GM19452 (cell line): ENCODE measurements around the gene POLR2C.
"Not testable (repeated sequence)": the region's sequence is repeated elsewhere in the genome, so short reads cannot be mapped to it uniquely, and the experiment has no call there.

Experiments used
- ATAC-seq: cut with Tn5 transposase; IDR thresholded peaks from one replicate; pipeline ENCODE4 v1.9.1; 2021; ENCODE audit not compliant: unreplicated experiment

Gene POLR2C

DNA sequence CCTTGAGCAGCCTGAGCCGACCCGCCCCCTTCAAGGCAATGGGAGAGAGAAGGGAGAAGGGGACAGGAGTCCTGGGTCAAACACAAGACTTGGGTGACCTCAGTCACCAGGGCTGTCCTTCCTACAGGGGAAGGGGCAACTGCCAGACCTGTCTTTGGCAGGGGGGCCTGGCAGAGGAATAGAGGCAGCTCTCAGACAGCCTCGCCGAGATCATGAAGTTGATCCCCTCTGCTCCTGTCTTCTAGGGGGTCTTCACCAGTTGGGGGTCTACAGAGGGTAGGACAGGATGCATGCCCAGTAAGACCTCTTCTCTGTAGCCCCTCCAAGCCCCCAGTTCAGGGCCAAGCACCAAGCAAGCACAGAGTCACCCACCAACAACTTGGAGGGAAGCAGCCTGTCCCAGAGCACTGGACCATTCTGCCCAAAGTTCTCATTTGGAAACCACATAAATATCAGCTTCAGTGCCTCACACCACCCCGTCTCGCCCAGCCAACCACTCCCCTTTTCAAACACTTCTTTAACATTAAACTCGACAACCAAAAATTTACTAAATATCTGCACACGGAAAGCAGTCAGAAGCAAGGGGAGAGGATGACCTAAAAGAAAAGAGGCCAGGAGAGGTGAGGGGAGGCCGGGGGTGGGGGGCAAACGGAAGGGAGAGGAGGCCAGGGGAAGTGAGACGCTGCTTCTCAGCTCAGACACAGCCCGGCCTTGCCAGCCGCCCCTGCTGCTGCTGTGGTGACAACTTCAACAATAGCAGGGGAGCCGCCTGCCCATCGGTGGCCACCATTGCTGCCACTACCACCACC, 16.1 kb downstream of the POLR2C start:
- ATAC-seq, result no peak

DNA sequence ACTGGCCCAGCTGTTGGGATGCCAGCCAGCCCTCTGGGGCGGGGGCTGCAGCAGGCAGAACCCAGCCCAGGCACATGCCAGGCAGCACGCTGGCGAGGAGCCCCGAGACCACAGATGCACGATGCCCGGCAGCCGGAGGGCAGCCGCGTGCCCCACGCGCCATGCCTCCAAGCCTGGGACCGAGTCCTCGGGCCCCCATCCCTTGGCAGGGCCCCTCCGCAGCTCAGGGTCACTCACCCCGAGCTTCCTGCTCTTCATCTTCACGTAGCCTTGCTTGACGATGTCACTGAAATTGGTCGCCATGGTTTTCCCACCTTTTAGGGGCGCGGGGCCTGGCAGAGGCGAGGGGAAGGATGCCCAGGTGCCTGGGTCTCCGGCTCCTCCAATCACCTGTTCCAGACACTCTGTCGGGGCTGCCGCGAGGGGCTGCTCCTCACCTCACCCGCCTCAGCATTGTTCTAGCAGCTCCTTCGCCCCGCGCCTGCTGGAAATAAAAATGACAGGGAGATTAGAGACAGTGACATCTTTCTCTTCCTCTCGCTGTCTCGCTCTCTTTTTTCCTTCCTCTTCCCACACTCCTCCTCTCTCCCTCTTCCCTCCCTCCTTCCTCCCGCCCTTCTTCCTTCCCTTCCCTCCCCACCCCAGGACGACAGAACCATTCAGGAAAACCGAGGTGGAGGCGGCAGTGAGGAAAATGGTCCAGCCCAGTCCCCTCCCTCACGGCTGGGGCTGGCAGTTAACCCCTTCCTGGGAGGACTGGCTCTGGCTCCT, 16.9 kb downstream of the POLR2C start:
- ATAC-seq, result no peak

DNA sequence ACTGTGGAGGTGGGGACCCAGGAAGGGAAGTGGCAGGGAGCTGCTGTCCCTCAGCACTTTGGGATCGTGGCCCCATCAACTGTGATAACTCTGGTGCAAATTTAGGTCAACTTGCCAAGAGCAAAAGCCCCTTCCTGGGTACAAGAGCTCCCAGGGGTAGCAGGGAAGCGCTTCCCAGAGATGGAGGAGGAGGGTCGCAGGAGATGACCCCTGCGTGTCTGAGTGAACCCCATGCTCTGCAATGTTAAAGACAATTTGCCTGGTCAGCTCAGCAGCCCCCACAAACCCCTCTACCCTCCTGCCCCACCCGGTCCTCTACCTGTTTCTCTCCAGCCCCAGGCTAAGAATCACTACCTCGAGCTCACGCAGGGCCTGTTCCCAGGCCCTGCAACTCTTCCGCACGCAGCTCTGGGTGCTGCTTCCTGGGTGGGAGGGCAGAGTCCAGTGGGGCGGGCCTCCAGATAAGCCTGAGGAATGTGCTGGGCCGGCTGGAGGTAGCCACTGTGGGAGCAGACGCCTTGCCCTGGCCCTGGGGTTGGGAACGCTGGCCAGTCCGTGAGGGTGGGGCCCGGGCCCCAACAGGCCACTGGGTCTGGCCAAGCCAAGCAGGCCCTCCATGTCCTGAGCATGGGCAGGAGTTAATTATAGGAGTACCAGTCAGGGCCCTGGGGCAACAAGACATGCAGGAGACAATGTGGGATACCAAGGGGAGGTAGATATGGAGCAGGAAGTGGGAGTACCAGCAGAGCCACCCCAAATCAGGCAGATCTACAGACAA, 17.7 kb downstream of the POLR2C start:
- no peak for ATAC-seq

DNA sequence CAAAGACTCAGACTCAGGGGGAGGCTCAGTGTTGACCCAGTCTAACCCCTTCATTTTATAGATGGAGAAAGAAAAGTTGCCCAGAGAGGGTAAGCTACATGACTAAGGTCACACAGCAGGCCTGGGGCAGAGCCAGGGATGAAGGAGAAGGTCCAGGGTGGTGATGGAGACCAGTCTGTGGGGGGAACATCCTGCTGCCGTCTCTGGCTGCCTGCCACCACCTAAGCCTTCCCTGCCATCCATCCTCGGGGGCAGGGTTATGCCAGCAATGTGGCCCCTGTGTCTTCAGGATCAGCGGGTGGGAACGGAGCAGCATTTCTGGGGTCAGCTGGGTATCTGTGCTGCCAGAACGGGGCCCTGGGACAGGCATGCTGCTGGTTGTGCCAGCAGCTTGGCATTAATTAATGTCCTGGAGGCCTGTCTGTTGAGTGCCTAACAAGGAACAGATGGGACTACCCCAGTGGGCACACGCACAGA, 18.3 kb downstream of the POLR2C start:
- ATAC-seq, result no peak

DNA sequence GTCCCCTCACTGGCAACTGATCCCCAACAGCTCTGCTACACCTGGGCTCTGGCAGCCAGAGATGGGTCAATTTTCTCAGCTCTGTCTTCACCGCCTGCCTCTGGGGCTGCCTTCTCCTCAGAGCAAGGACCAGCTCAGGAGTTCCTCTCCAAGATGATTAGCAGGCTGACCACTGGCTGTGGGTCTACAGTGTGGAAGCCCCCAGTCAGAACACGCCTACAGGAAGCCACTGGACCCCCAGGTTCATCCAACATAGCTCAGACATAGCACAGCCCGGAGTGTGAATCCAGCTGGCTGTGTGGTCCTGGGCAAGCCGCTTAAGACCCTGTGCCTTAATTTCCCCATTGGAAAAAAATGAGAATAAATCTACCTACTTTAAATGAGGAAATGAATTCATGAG, 18.9 kb downstream of the POLR2C start:
- ATAC-seq, result no peak

DNA sequence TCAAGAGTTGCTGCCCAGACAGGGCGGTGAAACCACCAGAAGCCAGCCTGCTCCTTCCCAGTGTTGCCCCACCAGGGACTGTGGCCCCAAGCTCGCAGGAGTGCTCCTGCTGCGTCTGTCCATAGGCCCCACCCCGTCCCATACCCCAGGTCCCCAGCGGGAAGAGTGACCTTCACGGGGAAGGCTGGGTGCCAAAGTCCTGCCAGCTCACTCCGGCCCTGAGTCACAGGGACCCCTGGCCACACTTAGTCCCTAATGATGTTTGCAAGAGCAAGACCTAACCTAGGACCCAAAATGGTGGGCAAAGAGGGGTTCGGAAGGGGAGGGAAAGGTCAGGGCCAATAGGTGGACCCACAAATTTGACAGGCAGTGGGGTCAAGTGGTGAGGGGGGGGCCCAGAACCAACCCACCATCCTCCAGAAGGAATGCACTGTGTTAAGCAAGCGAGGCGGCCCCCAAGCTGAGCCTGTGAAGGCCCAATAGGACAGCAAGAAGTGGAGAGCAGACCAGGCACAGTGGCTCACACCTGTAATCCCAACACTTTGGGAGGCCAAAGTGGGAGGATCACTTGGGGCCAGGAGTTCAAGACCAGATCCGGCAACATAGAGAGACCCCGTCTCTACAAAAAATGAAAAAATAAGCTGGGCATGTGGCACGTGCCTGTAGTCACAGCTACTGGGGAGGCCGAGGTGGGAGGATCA, 20.5 kb downstream of the POLR2C start:
- no peak for ATAC-seq

DNA sequence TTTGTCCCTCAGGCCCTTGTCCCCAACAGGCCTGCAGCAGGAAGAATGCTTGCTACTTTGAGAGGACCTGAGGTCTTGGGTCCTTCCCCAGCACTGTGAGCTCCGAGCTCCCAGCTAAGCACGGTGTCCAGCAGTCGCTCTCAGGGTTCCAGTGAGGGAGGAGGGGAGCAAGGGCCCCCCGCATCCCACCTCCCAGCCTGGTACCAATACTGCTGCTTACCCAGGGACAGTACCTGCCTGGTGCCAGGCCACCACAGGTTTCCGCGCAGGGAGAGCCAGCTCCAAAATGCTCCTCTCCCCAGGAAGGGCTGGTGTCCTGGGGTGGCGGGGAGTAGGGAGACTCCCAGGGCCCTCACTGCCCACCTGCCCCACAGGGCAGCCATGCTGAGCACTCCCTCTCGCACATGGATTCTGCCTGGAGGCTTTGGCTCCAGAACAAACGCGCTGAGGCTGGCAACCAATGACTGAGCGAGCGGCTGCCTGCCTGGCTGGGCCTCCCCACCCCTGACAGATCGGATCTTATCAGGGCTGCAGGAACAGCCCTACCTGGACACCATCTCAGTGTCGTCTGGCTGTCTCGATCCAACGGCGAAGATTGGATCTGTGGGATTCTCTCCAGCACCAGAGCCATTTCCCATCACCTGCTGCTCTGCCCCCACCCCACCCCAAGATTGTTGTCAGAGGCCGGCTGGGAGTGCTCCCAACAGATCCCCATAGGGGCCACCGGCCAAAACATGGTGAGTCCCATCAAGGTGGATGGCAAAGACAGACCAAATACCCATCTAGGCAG, 21.4 kb downstream of the POLR2C start:
- ATAC-seq, result no peak

DNA sequence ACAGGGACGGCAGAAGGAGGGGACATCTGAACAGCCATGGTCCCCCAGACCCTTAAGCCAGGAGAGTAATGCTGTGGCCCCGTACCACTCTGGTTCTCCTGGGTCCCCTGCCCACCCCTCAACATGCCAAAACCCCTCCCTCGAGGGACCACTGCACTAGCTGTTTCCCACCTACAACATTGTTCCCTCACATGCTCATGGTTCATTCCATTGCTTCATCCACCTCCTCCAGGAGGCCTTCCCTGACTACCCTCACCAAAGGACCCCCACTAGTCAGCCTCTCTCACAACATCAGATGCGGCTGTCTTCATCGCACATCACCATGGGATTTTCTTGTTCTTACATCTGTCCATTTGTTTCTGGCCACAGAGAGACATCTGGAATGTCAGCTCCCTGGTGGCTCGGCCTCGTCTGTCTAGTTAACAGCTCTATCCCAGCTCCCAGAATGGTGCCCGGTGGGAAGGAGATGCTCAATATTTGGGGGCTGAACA, 22.1 kb downstream of the POLR2C start:
- ATAC-seq, result no peak

DNA sequence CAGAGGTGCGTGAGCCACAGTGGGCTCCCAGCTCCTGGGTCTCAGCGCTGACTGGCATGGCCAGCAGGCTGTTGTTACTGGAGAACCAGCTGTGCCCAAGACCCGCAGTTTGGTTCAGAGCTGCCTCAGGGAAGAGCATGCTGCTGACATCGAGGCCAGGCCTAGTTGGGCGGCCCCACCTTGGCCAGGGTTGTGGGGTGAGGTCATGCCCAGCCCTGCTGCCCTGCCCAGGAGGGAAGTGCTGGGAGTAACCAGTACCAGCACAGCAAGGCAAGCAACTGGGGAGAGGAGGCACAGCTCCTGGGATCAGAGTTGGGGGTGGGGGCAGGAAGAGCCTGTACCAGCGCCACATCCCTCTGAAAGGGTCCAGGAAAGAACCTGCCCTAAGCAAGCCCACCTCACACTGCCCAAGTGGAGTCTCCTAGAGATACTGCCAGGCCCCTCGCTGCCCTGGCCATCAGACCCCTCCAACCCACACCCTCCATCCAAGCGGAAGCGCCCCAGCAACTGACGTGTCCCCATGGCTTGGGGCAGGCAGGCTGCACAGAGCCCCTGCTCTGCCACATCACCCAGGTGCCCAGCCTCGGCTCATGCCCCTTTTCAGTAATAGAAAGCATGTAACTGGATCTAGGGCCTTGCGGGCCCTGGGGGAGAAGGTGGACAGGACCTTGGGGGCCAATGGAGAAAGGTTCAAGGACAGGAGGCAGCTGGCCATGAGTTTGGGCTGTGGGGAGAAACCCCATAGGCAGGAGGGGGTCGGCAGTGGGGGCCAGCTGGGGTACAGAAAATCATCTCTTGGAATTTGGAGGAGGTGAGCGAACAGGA, 22.8 kb downstream of the POLR2C start:
- ATAC-seq, result no peak

DNA sequence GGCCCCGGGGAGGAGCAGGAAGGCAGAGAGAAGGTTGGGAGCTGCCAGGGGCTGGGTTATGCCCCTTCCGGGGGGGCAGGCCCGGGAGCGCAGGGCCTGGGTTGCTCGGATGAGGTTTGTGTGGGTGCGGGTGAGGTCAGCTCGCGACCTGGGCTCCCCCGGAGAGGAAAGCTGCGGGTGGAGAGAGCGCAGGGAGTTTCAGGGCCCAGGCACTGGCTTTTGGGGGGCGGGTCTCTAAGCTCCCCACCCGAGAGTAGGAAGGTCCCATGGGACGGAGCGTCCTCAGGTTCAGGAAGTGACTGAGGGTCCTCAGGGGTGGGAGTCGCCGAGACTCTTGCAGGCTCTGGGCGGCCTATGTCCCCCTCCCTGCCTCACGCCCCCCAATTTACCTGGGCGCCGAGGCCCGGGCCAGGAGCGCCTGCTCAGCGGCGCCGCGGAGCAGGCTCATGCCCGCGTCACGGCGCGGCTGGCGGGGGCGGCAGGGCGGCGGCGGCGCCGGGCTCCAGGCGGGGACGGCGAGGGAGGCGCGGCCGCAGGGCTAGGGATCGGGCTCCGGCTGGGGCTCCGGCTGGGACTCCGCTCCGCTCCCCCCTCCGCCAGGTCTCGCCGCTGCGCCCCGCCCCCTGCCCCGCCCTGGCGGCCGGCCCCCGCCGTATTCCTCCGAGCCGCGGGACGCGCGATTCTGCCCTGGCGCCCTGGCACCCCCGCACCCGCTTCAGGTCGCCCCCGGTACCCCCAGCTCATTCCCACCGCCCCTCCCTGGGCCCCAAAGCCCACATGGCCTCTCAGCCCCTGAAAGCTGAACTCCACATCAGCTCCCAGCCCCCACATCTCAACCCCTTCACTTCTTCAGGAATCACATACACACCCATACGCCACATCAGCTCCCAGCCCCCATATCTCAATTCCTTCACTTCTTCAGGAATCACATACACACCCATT, 23.7 kb downstream of the POLR2C start, which contains the start of gene DOK4:
TSS of gene DOK4 (minus strand) at position 578 of the 942 bp plus-strand sequence. CDS start 6,986 bp downstream, outside the sequence.
- ATAC-seq, result peak; percentile 80

DNA sequence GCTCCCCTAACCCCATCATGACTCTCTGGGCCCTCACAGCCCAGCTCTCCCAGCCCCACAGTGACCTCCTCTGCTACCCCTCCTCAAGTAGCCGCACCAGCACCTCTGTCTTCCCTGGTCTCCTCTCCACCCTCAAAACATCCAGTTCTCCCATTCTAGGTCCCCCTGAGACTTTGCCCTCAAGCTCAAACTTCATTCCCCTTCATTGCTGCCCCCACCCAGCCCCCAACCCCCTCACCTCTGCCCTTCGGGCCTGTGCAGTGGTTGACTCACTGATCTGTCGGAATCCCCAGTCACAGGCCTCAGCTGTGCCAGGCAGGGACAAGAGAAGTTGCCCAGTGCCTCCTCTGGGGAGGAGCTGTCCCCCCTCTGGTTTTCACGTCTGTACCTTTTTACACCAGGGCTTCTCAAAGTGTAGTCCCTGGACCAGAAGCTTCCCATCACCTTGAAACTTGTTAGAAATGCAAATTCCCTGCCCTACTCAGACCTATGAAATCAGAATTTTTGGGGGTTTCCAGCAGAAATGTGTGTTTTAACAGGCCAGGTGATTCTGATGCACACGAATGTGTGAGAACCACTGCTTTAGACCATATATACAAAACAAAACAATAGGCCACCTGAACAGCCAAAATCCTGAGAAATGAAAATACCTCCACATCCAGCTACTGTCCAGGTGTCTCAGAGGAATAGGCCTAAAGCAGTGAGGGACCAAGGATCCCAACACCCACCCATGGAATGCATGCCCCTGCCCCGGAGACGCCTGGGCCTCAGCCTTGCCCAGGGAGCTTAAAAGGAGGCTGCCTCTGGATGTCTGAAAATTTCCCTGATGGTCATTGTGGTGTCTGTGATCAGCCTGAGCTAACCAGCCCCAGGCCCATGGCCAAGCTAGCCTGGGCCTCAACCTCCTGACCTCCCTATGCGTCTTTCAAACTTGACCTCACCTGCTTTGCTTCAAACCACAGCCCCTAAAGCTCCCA, 24.7 kb downstream of the POLR2C start:
- no peak for ATAC-seq

DNA sequence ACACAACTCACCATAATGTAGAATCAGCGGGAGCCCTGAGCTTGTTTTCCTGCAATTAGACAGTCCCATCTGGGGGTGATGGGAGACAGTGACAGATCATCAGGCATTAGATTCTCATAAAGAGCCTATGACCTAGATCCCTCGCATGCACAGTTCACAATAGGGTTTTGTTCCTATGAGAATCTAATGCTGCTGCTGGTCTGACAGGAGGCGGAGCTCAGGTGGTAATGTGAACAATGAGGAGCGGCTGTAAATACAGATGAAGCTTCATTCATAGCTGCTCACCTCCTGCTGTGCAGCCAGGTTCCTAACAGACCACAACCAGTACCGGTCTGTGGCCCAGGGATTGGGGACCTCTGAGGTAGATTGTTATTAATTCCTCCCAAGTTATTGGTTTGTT, 26.8 kb downstream of the POLR2C start:
- no peak for ATAC-seq

DNA sequence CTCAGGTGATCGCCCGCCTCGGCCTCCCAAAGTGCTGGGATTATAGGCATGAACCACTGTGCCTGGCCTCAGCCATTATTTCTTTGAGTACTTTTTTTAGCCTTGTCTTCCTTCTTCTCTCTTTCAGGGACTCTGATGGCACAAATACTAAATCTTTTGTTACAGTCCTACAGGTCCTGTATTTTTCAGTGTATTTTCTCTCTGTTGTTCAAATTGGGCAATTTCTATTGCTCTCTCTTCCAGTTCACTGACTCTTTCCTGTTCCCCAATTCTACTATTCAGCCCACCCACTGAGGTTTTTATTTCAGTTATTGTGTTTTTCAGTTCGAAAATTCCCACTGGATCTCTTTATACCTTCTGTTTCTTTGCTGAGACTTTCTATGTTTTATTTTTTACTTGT, 31.3 kb downstream of the POLR2C start:
- no peak for ATAC-seq

DNA sequence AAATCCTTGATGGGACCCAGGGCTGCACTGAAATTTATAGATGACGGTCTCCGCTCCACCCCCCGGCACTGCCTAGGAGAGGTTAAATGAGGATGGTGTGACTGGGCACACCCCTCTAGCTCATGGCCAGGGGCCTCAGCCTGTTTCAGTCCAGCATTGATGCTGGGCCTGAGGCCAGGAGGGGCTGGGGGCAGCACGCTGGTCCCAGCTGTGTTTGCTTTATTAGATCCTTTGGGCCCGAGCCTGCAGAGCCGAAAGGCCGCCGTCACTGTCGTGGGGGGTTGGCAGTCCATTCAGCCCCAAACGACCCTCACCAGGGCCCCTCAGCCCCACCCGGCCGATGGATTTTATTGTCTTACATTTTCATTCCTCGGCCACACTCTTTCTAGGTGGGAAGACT, 34.6 kb downstream of the POLR2C start:
- ATAC-seq, result no peak

DNA sequence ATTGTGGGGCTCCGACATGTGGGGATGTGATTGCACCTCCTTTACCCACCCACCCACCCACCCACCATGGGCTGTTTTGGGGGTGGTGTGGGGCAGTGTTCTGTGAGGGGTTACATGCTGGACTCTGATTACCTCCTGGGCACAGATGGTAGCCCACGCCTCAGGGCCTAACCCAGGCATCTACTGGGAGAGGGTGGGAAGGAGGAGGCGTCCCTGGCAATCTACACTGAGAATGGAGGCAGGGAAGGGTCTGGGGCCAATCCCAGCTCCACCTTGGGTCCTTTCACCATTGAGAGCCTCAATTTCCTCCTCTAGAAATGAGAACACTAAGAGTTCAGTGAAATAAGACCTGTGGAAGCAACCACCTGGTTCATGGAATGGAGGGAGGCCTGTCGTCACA, 35.6 kb downstream of the POLR2C start:
- no peak for ATAC-seq

DNA sequence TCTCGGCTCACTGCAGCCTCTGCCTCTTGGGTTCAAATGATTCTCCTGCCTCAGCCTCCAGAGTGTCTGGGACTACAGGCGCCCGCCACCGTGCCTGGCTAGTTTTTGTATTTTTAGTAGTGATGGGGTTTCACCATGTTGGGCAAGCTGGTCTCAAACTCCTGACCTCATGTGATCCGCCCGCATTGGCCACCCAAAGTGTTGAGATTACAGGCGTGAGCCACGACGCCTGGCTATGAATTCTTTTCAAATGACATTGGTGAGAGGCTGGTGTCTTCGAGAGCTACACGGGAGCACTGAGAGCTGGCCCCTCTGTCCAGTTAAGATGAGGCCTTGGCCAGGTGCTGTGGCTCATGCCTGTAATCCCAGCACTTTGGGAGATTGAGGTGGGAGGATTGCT, 37.5 kb downstream of the POLR2C start:
- ATAC-seq, result not testable (repeated sequence)
